Mononuclear cell (primary cell): Measurements from ENCODE around the gene POMT1. TPM values are rescaled to one million over a fixed set of nuclear protein-coding genes. Genes with fewer than 3 reads are reported as not detected.
A peak's percentile ranks its signal among the peaks of the same experiment; 100 is the strongest.
"Not testable (repeated sequence)": the region's sequence is repeated elsewhere in the genome, so short reads cannot be mapped to it uniquely, and the experiment has no call there.

Source experiments
- H3K27me3 ChIP-seq: 2 replicates; pipeline ENCODE4 v1.6.0; 2011; ENCODE audit warnings: low read length, control low read depth; ENCODE audit not compliant: insufficient read depth
- H3K4me1 ChIP-seq: 2 replicates; pipeline ENCODE4 v1.5.1; 2011; ENCODE audit warnings: mild to moderate bottlenecking, low read length, control low read depth; ENCODE audit not compliant: insufficient read depth
- H3K4me3 ChIP-seq: 2 replicates; pipeline ENCODE4 v1.5.1; 2011; ENCODE audit warnings: mild to moderate bottlenecking, low read length, moderate library complexity
- H3K9me3 ChIP-seq: 2 replicates; pipeline ENCODE4 v1.5.1; 2011; ENCODE audit warnings: low read depth, mild to moderate bottlenecking, control low read depth, low read length
- total RNA-seq: library from RNA; depleted of rRNA; stranded (reverse); fragments of >200 nt; gene quantifications from one replicate; pipeline ENCODE4 v1.2.3, GENCODE V29; 2012

POMT1 gene
- total RNA-seq, 1 donor: 18.9 TPM

DNA sequence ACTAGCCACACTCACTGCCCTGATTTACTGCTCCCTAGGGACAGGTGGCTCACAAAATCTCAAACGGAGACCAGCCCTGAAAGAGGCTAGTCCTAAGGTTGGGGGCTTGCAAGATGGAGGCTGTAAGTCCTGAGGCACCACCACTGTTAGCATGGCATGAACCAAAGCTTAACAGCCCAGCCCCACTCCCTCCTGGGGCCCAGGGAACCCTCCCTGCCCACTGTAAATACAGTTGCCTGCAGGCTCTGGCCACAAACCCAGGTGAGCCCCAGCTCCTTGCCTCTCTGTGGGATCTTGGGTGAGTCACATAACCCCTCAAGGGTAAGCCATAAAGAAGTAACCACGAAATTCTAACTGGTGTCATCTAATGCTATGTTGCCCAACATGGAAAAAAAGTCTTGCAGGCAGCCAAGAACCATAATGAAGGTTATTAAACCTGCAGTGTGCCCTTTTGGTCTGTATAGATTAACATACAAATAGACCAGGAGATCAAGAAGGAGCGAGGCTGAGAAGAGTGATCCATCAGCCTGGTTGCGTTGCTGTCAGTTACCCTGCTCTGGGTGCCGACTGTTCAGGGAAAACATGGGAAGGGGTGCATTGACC, 1.7 kb upstream of the POMT1 start:
- H3K27me3 ChIP-seq: no peaks in the 10 kb centered on the region
- peaks cover 51% of the 10 kb centered on the region for H3K4me1 ChIP-seq
- no peak overlapping the region for H3K4me3 ChIP-seq
- H3K9me3 ChIP-seq: no peaks in the 10 kb centered on the region

GRCh38 chr9:131503626-131504465, 1.1 kb downstream of the POMT1 start:
- H3K4me1 ChIP-seq: peaks cover 51% of the 10 kb centered on the region
- no peaks in the 10 kb centered on the region for H3K27me3 ChIP-seq
- H3K9me3 ChIP-seq: no peaks in the 10 kb centered on the region
- H3K4me3 ChIP-seq: peak overlapping the region; percentile 86

DNA sequence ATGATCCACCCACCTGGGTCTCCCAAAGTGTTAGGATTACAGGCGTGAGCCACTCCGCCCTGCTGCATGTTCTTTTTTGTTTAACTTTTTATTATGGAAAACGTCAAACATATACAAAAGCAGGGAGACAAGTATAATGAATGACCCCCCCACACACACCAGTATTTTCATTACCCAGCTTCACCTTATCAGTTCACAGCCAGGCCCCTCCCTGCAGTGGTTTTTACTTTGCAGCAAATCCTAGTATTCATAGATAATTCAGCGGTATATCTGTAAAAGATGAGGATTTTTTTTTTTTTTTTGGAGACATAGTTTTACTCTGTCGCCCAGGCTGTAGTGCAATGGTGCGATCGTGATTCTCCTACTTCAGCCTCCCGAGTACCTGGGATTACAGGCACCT, 2.3 kb downstream of the POMT1 start:
- H3K9me3 ChIP-seq: no peaks in the 10 kb centered on the region
- H3K4me3 ChIP-seq: no peak overlapping the region
- H3K4me1 ChIP-seq: peaks cover 40% of the 10 kb centered on the region
- no peaks in the 10 kb centered on the region for H3K27me3 ChIP-seq

- Histone ChIP-seq H3K9me3 (peaks cover 11% of the 10 kb centered on the region), H3K4me3 (no peak overlapping the region), H3K27me3 (no peaks in the 10 kb centered on the region), H3K4me1 (no peaks in the 10 kb centered on the region)
These were observed 8.7 kb downstream of the POMT1 start for GRCh38 chr9:131511416-131511815.

- no peaks in the 10 kb centered on the region for H3K27me3 ChIP-seq
- H3K9me3 ChIP-seq: peaks cover 11% of the 10 kb centered on the region
- no peaks in the 10 kb centered on the region for H3K4me1 ChIP-seq
- H3K4me3 ChIP-seq: no peak overlapping the region
These were observed 9.2 kb downstream of the POMT1 start for GRCh38 chr9:131511880-131512279.

- no peaks in the 10 kb centered on the region for H3K27me3 ChIP-seq
- no peak overlapping the region for H3K4me3 ChIP-seq
- H3K9me3 ChIP-seq: peaks cover 11% of the 10 kb centered on the region
- no peaks in the 10 kb centered on the region for H3K4me1 ChIP-seq
These were observed 10.5 kb downstream of the POMT1 start for GRCh38 chr9:131513177-131513576.

- not testable (repeated sequence) for H3K27me3 ChIP-seq, H3K4me3 ChIP-seq, H3K4me1 ChIP-seq
- H3K9me3 ChIP-seq: peaks cover 11% of the 10 kb centered on the region
These were observed 12.9 kb downstream of the POMT1 start for GRCh38 chr9:131515559-131516031.

DNA sequence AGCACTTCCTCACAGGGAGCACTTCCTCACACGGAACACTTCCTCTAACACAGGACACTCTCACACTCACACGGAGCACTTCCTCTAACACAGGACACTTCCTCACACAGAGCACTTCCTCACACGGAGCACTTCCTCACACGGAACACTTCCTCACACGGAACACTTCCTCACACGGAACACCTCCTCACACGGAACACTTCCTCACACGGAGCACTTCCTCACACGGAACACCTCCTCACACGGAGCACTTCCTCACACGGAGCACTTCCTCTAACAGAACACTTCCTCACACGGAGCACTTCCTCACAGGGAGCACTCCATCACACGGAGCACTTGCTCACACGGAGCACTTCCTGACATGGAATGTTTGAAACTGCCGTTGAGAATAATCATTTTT, 13.4 kb downstream of the POMT1 start:
- Histone ChIP-seq H3K4me3 (no peak overlapping the region), H3K27me3 (no peaks in the 10 kb centered on the region), H3K9me3 (peaks cover 11% of the 10 kb centered on the region), H3K4me1 (no peaks in the 10 kb centered on the region)

DNA sequence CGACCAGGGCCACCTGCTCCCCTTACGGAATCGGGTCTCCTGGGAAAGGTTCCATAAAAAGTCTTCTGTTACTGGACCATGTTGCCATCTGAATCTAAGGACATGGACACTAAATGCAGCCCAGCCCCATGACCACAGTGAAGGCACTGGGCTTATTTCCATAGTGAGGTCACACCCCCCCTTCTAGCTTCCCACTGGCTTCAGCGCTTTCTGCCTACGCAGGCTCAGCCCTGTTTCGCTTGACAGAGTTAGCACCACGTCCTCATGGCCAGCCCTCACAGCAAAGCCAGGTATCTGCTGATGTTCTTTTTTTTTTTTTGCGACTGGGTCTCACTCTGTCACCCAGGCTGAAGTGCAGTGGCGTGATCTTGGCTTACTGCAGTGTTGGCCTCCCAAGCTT, 14.2 kb downstream of the POMT1 start:
- Histone ChIP-seq H3K4me3 (no peak overlapping the region), H3K27me3 (no peaks in the 10 kb centered on the region)

GRCh38 chr9:131517761-131518190, 15.1 kb downstream of the POMT1 start:
- no peak overlapping the region for H3K4me3 ChIP-seq
- no peaks in the 10 kb centered on the region for H3K4me1 ChIP-seq
- no peaks in the 10 kb centered on the region for H3K27me3 ChIP-seq
- H3K9me3 ChIP-seq: peaks cover 11% of the 10 kb centered on the region

More for the DNA sequence above, 14.2 kb downstream of the POMT1 start:
- Histone ChIP-seq H3K9me3 (peaks cover 11% of the 10 kb centered on the region), H3K4me1 (no peaks in the 10 kb centered on the region)

- Histone ChIP-seq H3K27me3 (no peaks in the 10 kb centered on the region), H3K4me3 (no peak overlapping the region), H3K9me3 (peaks cover 11% of the 10 kb centered on the region), H3K4me1 (no peaks in the 10 kb centered on the region)
These were observed 15.8 kb downstream of the POMT1 start for GRCh38 chr9:131518553-131518952.

DNA sequence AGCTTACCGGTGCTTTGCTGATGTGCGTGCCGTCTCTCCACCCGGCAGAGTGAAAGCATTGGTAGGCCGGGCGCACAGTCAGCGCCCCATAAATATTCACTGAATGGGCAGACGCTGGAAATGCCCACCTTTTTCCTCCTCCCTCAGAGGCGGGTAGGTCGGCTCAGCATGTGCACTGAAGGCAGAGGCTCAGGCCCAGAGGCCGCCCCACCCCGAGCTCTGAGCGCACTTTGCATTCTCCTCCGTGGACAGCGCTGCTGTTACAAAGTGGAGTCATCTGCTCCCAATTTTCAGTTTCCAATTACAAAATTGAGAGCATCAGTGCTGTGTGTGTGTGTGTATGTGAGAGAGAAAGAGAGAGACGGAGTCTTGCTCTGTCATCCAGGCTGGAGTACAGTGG, 17.8 kb downstream of the POMT1 start:
- H3K4me3 ChIP-seq: no peak overlapping the region
- H3K9me3 ChIP-seq: peaks cover 8% of the 10 kb centered on the region
- no peaks in the 10 kb centered on the region for H3K4me1 ChIP-seq
- no peaks in the 10 kb centered on the region for H3K27me3 ChIP-seq

DNA sequence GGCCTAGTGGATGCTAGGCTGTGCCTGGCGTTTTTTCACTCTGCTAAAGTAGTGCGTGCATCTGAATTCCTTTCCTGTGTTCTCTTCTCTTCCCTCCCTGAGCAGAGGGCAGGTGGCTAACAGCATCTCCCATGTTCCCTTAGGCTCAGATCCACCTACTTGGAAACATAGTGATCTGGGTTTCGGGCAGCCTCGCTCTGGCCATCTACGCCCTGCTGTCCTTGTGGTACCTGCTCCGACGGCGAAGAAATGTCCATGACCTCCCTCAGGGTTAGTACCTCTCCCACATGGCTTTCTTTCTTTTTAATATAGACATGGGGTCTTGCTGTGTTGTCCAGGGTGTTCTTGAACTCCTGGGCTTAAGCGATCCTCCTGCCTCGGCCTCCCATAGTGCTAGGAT, 18.5 kb downstream of the POMT1 start:
- Histone ChIP-seq H3K27me3 (no peaks in the 10 kb centered on the region), H3K4me3 (no peak overlapping the region), H3K9me3 (peaks cover 1% of the 10 kb centered on the region), H3K4me1 (no peaks in the 10 kb centered on the region)

DNA sequence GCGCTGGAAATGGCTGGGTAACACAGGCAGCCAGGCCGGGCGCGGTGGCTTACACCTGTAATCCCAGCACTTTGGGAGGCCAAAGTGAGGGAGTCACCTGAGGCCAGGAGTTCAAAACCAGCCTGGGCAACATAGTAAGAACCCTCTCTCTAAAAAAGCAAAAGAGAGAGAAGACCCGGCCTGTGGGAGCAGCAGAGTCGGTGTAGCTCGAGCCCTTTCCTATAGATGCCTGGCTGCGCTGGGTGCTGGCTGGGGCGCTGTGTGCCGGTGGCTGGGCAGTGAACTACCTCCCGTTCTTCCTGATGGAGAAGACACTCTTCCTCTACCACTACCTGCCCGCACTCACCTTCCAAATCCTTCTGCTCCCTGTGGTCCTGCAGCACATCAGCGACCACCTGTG, 19.1 kb downstream of the POMT1 start:
- no peaks in the 10 kb centered on the region for H3K27me3 ChIP-seq
- H3K4me1 ChIP-seq: no peaks in the 10 kb centered on the region
- H3K9me3 ChIP-seq: no peaks in the 10 kb centered on the region
- H3K4me3 ChIP-seq: no peak overlapping the region

DNA sequence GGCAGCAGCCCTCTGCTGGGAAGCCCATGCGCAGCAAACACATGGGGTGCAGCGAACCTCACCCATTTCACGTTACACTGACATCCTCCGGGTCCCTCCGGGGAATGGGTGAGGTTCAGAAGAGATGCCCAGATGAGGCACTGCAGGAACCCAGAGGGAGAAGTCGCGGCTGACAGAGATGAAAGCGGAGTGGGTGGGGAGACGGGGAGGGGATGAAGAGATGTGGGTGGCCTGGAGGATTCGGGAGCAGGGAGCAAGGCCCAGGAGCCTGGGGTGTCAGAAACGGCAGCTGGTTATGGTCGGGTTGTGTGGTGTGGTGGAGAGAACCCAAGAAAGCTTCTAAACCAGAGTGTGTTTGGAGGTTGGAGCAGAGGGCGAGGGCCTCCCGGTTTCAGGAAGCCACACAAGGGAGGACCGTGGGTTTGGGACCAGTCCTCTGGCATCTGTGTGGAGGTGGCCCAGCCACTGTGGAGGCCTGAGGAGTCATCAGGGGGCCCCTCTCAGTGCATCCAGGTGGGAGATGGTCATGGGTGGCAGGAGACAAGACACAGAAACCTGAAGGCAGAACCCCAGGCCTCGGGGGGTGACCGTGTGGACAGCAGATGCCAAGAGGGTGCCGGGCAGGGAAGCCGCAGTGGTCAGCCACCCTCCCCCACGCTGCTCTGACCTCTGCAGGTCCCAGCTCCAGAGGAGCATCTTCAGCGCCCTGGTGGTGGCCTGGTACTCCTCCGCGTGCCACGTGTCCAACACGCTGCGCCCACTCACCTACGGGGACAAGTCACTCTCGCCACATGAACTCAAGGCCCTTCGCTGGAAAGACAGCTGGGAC, 19.8 kb downstream of the POMT1 start:
- Histone ChIP-seq H3K4me1 (no peaks in the 10 kb centered on the region), H3K4me3 (no peak overlapping the region), H3K27me3 (no peaks in the 10 kb centered on the region), H3K9me3 (no peaks in the 10 kb centered on the region)
